CD4-positive, alpha-beta T cell treated with Interferon gamma for 1 hour (primary cell): ENCODE data around the gene PJVK.

Experiments
- DNase-seq: peaks from one replicate; pipeline ENCODE4 v3.0.0-alpha.2; 2020

The PJVK gene

DNA sequence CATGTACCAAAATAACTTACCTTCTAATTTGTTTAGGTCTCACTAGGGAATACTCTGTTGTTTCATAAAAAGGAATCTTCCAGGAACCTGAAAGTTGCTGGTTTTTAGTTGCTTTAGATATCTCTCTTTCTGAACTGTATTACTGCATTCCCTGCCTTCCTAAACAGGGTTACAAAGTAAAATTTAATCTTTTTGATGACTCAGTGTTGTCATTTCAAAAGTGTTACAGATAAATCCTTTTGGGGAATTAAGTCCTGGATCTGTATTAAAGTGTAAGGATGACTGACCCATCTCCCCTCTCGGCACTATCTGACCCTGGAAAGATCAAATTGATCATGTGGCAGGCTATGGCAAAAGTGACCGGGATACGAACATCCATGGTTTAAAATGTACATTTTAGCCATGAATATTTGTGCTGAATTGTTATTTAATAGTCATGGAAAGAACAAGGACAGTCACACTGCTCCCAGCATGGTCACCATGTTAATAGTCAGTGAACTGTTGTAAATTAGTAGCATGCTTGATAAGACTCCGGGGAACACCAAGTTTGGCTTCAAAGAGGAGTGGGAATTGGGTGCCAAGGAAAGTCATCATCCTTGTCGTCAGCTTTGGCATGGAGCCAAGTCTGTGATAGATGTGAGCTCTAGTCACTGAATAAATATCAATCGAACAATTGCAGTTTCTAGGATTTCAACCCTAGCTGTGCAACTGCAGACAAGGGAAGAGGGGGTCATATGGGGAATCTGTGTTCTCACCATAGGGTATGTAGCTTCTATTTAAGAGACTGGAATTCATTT lies 33.3 kb downstream of the PJVK start:
- DNase-seq = no peak

GRCh38 chr2:178485356-178485755 lies 34.2 kb downstream of the PJVK start:
- no peak for DNase-seq

DNA sequence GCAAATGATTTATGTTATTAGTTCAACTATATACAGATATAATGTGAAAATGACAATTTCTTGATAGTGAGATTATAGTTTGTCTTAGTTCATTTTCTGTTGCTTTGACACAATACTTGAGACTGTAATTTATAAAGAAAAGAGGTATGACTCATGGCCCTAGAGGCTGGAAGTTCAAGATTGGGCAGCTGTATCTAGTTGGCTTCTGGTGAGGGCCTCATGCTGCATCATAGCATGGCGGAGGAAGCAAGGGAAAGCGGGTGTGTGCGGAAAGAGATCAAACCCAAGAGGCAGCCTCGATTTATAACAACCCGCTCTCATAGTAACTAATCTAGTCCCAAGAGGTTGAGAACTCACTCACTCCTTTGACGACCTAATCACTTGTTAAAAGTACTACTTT lies 40.4 kb downstream of the PJVK start:
- DNase-seq = no peak

- no peak for DNase-seq
These were observed 44.9 kb downstream of the PJVK start for GRCh38 chr2:178496049-178496448.

DNA sequence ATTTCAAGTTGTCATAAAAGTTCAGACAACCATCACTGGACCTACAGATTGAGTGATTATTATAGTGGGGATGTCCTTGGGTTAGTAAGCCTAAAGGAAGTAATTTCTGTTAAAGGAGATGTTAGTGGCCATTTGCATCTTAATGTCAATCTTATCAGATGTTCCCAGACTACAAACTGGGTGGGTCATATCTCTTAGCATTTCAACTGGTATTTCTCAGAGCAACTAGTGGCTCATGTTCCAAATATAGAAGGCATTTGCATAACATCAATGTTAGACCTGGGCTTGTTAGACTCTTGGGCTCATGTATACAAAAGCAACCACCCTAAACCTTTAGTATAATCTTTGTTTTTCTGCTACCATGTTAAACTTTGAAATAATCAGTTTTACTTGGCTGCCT lies 47.0 kb downstream of the PJVK start:
- no peak for DNase-seq

DNA sequence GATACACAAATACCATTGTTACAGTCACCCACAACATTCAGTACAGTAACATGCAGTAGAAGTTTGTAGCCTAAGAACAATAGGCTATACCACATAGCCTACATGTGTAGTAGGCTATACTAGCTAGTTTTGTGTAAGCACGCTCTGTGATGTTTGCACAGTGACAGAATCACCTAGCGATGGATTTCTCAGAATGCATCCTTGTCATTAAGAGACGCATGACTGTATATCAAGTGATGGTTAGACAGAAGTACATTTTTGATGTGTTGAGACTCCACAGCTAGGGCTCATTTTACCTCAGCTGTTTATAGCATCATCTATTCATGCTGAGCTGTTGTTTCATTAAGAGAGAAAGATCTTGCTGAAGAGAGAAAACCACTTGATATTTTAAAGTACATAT lies 48.5 kb downstream of the PJVK start:
- DNase-seq = no peak

GRCh38 chr2:178502751-178503150 lies 51.6 kb downstream of the PJVK start:
- DNase-seq = no peak

GRCh38 chr2:178506101-178506500 lies 54.9 kb downstream of the PJVK start:
- no peak for DNase-seq

DNA sequence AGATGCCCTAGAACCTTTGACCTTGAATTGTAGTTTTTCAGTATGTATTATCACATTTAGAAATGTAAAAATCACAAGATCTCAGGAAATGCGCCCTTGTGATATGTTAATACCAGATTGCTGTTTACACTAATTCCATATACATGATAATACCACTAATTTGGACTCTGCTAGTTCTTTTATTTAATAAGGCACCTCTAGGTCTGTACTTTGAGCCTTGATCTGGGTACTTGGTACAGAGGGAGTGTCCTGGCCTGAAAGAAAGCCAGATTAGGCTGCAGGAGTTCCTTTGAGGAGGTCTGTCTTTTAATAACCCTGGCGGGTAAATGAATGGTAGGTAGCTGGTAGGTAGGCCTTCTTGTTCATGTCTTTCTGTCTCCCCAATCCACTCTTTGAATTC lies 55.3 kb downstream of the PJVK start:
- no peak for DNase-seq

GRCh38 chr2:178506949-178507348 lies 55.8 kb downstream of the PJVK start:
- no peak for DNase-seq

- DNase-seq = no peak
These were observed 57.5 kb downstream of the PJVK start for GRCh38 chr2:178508646-178509045.

GRCh38 chr2:178510384-178510783 lies 59.2 kb downstream of the PJVK start:
- DNase-seq = no peak
